GM12878 (cell line): ENCODE results near the gene ARMC2. TPM values are rescaled to one million over a fixed set of nuclear protein-coding genes. Genes with fewer than 3 reads are reported as not detected.

Experiments
- BRCA1 ChIP-seq: IDR thresholded peaks from 2 replicates; pipeline ENCODE4 v1.6.1; 2011; ENCODE audit warnings: low read depth, low read length, improper control_type of control experiment
- CREM ChIP-seq: IDR thresholded peaks from 2 replicates; pipeline ENCODE4 v1.6.1; 2014; ENCODE audit warnings: antibody characterized with exemption, low read depth
- GABPA ChIP-seq: IDR thresholded peaks from 2 replicates; pipeline ENCODE4 v1.6.1; 2014; ENCODE audit warnings: antibody characterized with exemption, low read depth, mild to moderate bottlenecking, inconsistent platforms
- HDGF ChIP-seq: fragments of 450-650 bp; IDR thresholded peaks from 2 replicates; pipeline ENCODE4 v1.6.1; 2016; ENCODE audit warnings: antibody characterized with exemption
- KAT2A ChIP-seq: conservative IDR thresholded peaks from 2 replicates; pipeline ENCODE4 v1.6.1; 2011; ENCODE audit warnings: low read depth, low read length; ENCODE audit not compliant: control insufficient read depth
- MTA2 ChIP-seq: fragments of 450-650 bp; IDR thresholded peaks from 2 replicates; pipeline ENCODE4 v1.6.1; 2016; ENCODE audit warnings: low read depth, mild to moderate bottlenecking, moderate library complexity
- NFYB ChIP-seq: IDR thresholded peaks from 2 replicates; pipeline ENCODE4 v1.6.1; 2011; ENCODE audit warnings: low read depth, mild to moderate bottlenecking, low read length, improper control_type of control experiment, moderate library complexity; ENCODE audit not compliant: insufficient read depth
- PML ChIP-seq: IDR thresholded peaks from 2 replicates; pipeline ENCODE4 v1.6.1; 2012; ENCODE audit warnings: low read length, inconsistent platforms
- POLR2AphosphoS5 ChIP-seq: IDR thresholded peaks from 2 replicates; pipeline ENCODE4 v1.6.1; 2011; ENCODE audit warnings: mild to moderate bottlenecking, low read length, inconsistent platforms
- polyA plus RNA-seq, 11 experiments: library from polyadenylated mRNA; depleted of rRNA in 4 of 11; unstranded in 6 of 11; stranded (reverse) in 5 of 11; fragments of >200 nt; fragmentation: Nextera tagmentation in 4 of 11; fragmentation: Illumina TruSeq in 1 of 11; extraction: Ambion mirVana in 4 of 11; extraction: Trizol in 1 of 11; gene quantifications; 1 replicate in 1 of 11; 2 replicates in 10 of 11; pipeline versions ENCODE4 v1.2.1 to v1.2.3, GENCODE V29; 2011 to 2016; ENCODE audit warnings: inconsistent platforms in 2 of 11, missing spikeins in 2 of 11, low read depth in 1 of 11
- total RNA-seq, 4 experiments: library from RNA; depleted of rRNA in 3 of 4; stranded (reverse); fragments of >200 nt in 3 of 4; fragmentation: Illumina TruSeq in 1 of 4; extraction: Trizol in 1 of 4; gene quantifications; 2 replicates each; pipeline versions ENCODE4 v1.2.1 to v1.2.3, GENCODE V29; 2013 to 2021
- TF ChIP-seq, protein P1 (sequence below): fragments of 450-650 bp; IDR thresholded peaks from 2 replicates; pipeline ENCODE4 v1.6.1; 2017; ENCODE audit warnings: mild to moderate bottlenecking, moderate library complexity
- TF ChIP-seq, protein P2 (sequence below): fragments of 450-650 bp; formaldehyde crosslinking; IDR thresholded peaks from 2 replicates; pipeline ENCODE4 v1.5.0; 2022; ENCODE audit warnings: mild to moderate bottlenecking, missing genetic modification characterization
- TF ChIP-seq, protein P3 (sequence below): fragments of 450-650 bp; IDR thresholded peaks from 2 replicates; pipeline ENCODE4 v1.6.1; 2018; ENCODE audit warnings: mild to moderate bottlenecking, low read depth, moderate library complexity; ENCODE audit not compliant: partially characterized antibody
- TF ChIP-seq, protein P4 (sequence below): fragments of 150-350 bp; IDR thresholded peaks from 2 replicates; pipeline ENCODE4 v1.6.1; 2016; ENCODE audit warnings: low read depth, low read length

The ARMC2 gene
- total and polyA plus RNA-seq, 10 of the 15 experiments (the other 5 are each of a cell fraction or from before 2014, with no cell fraction given) = 0.06 to 0.33 (median 0.21) TPM; not detected in 5

DNA sequence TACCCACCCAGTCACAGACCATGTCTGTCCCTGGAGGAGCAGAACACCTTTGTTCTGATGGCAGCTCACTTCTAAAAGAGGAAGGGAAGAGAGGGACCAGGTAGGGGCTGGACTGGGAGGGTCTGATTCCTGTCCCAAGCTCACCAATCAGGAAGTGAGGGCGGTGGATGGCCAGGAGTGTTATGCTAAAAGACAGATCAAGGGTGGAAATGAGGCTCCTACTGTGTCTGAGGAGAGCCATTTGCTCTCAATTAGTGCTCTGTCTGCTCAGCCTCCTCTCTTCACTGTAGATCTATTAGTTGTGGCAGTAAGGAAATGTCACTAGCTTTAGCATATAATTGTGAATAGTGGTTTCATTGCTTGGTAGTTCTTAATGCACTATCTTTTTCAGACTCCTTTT lies 72.5 kb downstream of the ARMC2 start (continued):
- TF ChIP-seq NFYB (no peak), POLR2AphosphoS5 (no peak), MTA2 (no peak), GABPA (no peak), CREM (no peak), KAT2A (no peak), PML (no peak), HDGF (no peak), BRCA1 (no peak)
- TF ChIP-seq, protein P1, sequence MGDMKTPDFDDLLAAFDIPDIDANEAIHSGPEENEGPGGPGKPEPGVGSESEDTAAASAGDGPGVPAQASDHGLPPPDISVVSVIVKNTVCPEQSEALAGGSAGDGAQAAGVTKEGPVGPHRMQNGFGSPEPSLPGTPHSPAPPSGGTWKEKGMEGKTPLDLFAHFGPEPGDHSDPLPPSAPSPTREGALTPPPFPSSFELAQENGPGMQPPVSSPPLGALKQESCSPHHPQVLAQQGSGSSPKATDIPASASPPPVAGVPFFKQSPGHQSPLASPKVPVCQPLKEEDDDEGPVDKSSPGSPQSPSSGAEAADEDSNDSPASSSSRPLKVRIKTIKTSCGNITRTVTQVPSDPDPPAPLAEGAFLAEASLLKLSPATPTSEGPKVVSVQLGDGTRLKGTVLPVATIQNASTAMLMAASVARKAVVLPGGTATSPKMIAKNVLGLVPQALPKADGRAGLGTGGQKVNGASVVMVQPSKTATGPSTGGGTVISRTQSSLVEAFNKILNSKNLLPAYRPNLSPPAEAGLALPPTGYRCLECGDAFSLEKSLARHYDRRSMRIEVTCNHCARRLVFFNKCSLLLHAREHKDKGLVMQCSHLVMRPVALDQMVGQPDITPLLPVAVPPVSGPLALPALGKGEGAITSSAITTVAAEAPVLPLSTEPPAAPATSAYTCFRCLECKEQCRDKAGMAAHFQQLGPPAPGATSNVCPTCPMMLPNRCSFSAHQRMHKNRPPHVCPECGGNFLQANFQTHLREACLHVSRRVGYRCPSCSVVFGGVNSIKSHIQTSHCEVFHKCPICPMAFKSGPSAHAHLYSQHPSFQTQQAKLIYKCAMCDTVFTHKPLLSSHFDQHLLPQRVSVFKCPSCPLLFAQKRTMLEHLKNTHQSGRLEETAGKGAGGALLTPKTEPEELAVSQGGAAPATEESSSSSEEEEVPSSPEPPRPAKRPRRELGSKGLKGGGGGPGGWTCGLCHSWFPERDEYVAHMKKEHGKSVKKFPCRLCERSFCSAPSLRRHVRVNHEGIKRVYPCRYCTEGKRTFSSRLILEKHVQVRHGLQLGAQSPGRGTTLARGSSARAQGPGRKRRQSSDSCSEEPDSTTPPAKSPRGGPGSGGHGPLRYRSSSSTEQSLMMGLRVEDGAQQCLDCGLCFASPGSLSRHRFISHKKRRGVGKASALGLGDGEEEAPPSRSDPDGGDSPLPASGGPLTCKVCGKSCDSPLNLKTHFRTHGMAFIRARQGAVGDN = no peak
- TF ChIP-seq, protein P2, sequence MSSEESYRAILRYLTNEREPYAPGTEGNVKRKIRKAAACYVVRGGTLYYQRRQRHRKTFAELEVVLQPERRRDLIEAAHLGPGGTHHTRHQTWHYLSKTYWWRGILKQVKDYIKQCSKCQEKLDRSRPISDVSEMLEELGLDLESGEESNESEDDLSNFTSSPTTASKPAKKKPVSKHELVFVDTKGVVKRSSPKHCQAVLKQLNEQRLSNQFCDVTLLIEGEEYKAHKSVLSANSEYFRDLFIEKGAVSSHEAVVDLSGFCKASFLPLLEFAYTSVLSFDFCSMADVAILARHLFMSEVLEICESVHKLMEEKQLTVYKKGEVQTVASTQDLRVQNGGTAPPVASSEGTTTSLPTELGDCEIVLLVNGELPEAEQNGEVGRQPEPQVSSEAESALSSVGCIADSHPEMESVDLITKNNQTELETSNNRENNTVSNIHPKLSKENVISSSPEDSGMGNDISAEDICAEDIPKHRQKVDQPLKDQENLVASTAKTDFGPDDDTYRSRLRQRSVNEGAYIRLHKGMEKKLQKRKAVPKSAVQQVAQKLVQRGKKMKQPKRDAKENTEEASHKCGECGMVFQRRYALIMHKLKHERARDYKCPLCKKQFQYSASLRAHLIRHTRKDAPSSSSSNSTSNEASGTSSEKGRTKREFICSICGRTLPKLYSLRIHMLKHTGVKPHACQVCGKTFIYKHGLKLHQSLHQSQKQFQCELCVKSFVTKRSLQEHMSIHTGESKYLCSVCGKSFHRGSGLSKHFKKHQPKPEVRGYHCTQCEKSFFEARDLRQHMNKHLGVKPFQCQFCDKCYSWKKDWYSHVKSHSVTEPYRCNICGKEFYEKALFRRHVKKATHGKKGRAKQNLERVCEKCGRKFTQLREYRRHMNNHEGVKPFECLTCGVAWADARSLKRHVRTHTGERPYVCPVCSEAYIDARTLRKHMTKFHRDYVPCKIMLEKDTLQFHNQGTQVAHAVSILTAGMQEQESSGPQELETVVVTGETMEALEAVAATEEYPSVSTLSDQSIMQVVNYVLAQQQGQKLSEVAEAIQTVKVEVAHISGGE = no peak
- TF ChIP-seq, protein P3, sequence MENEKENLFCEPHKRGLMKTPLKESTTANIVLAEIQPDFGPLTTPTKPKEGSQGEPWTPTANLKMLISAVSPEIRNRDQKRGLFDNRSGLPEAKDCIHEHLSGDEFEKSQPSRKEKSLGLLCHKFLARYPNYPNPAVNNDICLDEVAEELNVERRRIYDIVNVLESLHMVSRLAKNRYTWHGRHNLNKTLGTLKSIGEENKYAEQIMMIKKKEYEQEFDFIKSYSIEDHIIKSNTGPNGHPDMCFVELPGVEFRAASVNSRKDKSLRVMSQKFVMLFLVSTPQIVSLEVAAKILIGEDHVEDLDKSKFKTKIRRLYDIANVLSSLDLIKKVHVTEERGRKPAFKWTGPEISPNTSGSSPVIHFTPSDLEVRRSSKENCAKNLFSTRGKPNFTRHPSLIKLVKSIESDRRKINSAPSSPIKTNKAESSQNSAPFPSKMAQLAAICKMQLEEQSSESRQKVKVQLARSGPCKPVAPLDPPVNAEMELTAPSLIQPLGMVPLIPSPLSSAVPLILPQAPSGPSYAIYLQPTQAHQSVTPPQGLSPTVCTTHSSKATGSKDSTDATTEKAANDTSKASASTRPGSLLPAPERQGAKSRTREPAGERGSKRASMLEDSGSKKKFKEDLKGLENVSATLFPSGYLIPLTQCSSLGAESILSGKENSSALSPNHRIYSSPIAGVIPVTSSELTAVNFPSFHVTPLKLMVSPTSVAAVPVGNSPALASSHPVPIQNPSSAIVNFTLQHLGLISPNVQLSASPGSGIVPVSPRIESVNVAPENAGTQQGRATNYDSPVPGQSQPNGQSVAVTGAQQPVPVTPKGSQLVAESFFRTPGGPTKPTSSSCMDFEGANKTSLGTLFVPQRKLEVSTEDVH = no peak
- TF ChIP-seq, protein P4, sequence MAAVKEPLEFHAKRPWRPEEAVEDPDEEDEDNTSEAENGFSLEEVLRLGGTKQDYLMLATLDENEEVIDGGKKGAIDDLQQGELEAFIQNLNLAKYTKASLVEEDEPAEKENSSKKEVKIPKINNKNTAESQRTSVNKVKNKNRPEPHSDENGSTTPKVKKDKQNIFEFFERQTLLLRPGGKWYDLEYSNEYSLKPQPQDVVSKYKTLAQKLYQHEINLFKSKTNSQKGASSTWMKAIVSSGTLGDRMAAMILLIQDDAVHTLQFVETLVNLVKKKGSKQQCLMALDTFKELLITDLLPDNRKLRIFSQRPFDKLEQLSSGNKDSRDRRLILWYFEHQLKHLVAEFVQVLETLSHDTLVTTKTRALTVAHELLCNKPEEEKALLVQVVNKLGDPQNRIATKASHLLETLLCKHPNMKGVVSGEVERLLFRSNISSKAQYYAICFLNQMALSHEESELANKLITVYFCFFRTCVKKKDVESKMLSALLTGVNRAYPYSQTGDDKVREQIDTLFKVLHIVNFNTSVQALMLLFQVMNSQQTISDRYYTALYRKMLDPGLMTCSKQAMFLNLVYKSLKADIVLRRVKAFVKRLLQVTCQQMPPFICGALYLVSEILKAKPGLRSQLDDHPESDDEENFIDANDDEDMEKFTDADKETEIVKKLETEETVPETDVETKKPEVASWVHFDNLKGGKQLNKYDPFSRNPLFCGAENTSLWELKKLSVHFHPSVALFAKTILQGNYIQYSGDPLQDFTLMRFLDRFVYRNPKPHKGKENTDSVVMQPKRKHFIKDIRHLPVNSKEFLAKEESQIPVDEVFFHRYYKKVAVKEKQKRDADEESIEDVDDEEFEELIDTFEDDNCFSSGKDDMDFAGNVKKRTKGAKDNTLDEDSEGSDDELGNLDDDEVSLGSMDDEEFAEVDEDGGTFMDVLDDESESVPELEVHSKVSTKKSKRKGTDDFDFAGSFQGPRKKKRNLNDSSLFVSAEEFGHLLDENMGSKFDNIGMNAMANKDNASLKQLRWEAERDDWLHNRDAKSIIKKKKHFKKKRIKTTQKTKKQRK = no peak
